H9 (cell line): ENCODE results near the gene DCDC2. TPM values are rescaled to one million over a fixed set of nuclear protein-coding genes. Genes with fewer than 3 reads are reported as not detected.

Source experiments
- DNase-seq: peaks from one replicate; pipeline ENCODE4 v3.0.0-alpha.2; 2017
- H2AFZ ChIP-seq: one replicate; pipeline ENCODE4 v1.6.1; 2013; ENCODE audit warnings: mild to moderate bottlenecking, low read length, control low read depth, moderate library complexity
- H2AK5ac ChIP-seq: 2 replicates; pipeline ENCODE4 v1.6.1; 2013; ENCODE audit warnings: low read length, control low read depth, mixed read lengths; ENCODE audit not compliant: insufficient read length
- H2BK120ac ChIP-seq: one replicate; pipeline ENCODE4 v1.6.1; 2013; ENCODE audit warnings: low read depth, mild to moderate bottlenecking, low read length, control low read depth, inconsistent platforms; ENCODE audit not compliant: poor library complexity, severe bottlenecking
- H2BK12ac ChIP-seq: 2 replicates; pipeline ENCODE4 v1.6.1; 2013; ENCODE audit warnings: low read length, control low read depth, mixed read lengths, low read depth; ENCODE audit not compliant: insufficient read length
- H2BK15ac ChIP-seq: 2 replicates; pipeline ENCODE4 v1.6.1; 2013; ENCODE audit warnings: low read depth, low read length, control low read depth
- H2BK20ac ChIP-seq: one replicate; pipeline ENCODE4 v1.6.1; 2013; ENCODE audit warnings: low read depth, mild to moderate bottlenecking, low read length, control low read depth, inconsistent platforms; ENCODE audit not compliant: poor library complexity, severe bottlenecking
- H2BK5ac ChIP-seq: 2 replicates; pipeline ENCODE4 v1.6.1; 2013; ENCODE audit warnings: low read length, control low read depth, mixed read lengths; ENCODE audit not compliant: insufficient read length
- H3K14ac ChIP-seq: 2 replicates; pipeline ENCODE4 v1.6.1; 2013; ENCODE audit warnings: low read length, control low read depth; ENCODE audit not compliant: insufficient read depth
- H3K18ac ChIP-seq: 2 replicates; pipeline ENCODE4 v1.6.1; 2013; ENCODE audit warnings: low read depth, mild to moderate bottlenecking, mixed read lengths, low read length, control low read depth; ENCODE audit not compliant: insufficient read length
- H3K23ac ChIP-seq: 2 replicates; pipeline ENCODE4 v1.6.1; 2013; ENCODE audit warnings: low read length, control low read depth, mixed read lengths, low read depth; ENCODE audit not compliant: insufficient read length
- H3K23me2 ChIP-seq: 2 replicates; pipeline ENCODE4 v1.6.1; 2013; ENCODE audit warnings: low read depth, mild to moderate bottlenecking, mixed read lengths, low read length, control low read depth; ENCODE audit not compliant: insufficient read length, poor library complexity, severe bottlenecking
- H3K27ac ChIP-seq: 2 replicates; pipeline ENCODE4 v1.5.1; 2013; ENCODE audit warnings: low read length, control low read depth, mixed read lengths, low read depth; ENCODE audit not compliant: insufficient read length
- H3K27me3 ChIP-seq: 2 replicates; pipeline ENCODE4 v1.6.1; 2013; ENCODE audit warnings: low read length, control low read depth, inconsistent platforms; ENCODE audit not compliant: insufficient read depth
- H3K4ac ChIP-seq: 2 replicates; pipeline ENCODE4 v1.6.1; 2013; ENCODE audit warnings: low read depth, mild to moderate bottlenecking, control low read depth, inconsistent platforms, low read length, moderate library complexity
- H3K4me1 ChIP-seq: 2 replicates; pipeline ENCODE4 v1.6.1; 2013; ENCODE audit warnings: low read length, control low read depth, inconsistent platforms; ENCODE audit not compliant: insufficient read depth
- H3K4me2 ChIP-seq: 2 replicates; pipeline ENCODE4 v1.6.1; 2013; ENCODE audit warnings: low read length, control low read depth, mixed read lengths; ENCODE audit not compliant: insufficient read length, insufficient read depth
- H3K56ac ChIP-seq: 2 replicates; pipeline ENCODE4 v1.6.1; 2013; ENCODE audit warnings: low read depth, mild to moderate bottlenecking, mixed read lengths, low read length, control low read depth; ENCODE audit not compliant: insufficient read length
- H3K79me1 ChIP-seq: 2 replicates; pipeline ENCODE4 v1.6.1; 2013; ENCODE audit warnings: low read depth, mild to moderate bottlenecking, moderate library complexity, low read length, control low read depth, inconsistent platforms; ENCODE audit not compliant: insufficient read depth, poor library complexity, severe bottlenecking
- H3K79me2 ChIP-seq: 2 replicates; pipeline ENCODE4 v1.6.1; 2013; ENCODE audit warnings: low read length, control low read depth, inconsistent platforms; ENCODE audit not compliant: insufficient read depth
- H3K9ac ChIP-seq: 2 replicates; pipeline ENCODE4 v1.6.1; 2013; ENCODE audit warnings: low read length, control low read depth, mixed read lengths; ENCODE audit not compliant: insufficient read length; ENCODE audit errors: extremely low read depth
- H3K9me3 ChIP-seq: one replicate; pipeline ENCODE4 v1.6.1; 2013; ENCODE audit warnings: low read depth, low read length, inconsistent platforms; ENCODE audit not compliant: control insufficient read depth
- H3T11ph ChIP-seq: one replicate; pipeline ENCODE4 v1.6.1; 2013; ENCODE audit warnings: mild to moderate bottlenecking, low read length, control low read depth, inconsistent platforms
- H4K20me1 ChIP-seq: one replicate; pipeline ENCODE4 v1.6.1; 2013; ENCODE audit not compliant: control insufficient read depth, insufficient read length, insufficient read depth
- H4K5ac ChIP-seq: 2 replicates; pipeline ENCODE4 v1.6.1; 2013; ENCODE audit warnings: low read depth, mild to moderate bottlenecking, mixed read lengths, low read length, control low read depth; ENCODE audit not compliant: insufficient read length
- H4K8ac ChIP-seq: replicated peaks from 2 replicates; pipeline ENCODE4 v1.6.1; 2013; ENCODE audit warnings: low read length, control low read depth, mixed read lengths, low read depth; ENCODE audit not compliant: insufficient read length
- H4K91ac ChIP-seq: 2 replicates; pipeline ENCODE4 v1.6.1; 2013; ENCODE audit warnings: low read depth, mild to moderate bottlenecking, moderate library complexity, mixed read lengths, low read length, control low read depth; ENCODE audit not compliant: insufficient read length
- H3K27ac Mint-ChIP-seq, 3 experiments: 2 replicates in 2 of 3; 3 replicates in 1 of 3; pipeline ENCODE4 v1.8.0; 2020 to 2021; ENCODE audit warnings: mixed read lengths in 3 of 3, mild to moderate bottlenecking in 1 of 3, moderate library complexity in 1 of 3
- H3K27me3 Mint-ChIP-seq: 2 replicates; pipeline ENCODE4 v1.8.0; 2021; ENCODE audit warnings: low read depth, mild to moderate bottlenecking, moderate library complexity, mixed read lengths
- H3K36me3 Mint-ChIP-seq, 3 experiments: 2 replicates in 2 of 3; 3 replicates in 1 of 3; pipeline ENCODE4 v1.8.0; 2020 to 2021; ENCODE audit warnings: low read depth in 3 of 3, mixed read lengths in 3 of 3; ENCODE audit not compliant: insufficient read depth in 1 of 3
- H3K4me1 Mint-ChIP-seq, 2 experiments: 2 replicates each; pipeline ENCODE4 v1.8.0; 2020; ENCODE audit warnings: mixed read lengths in 2 of 2
- H3K4me3 Mint-ChIP-seq, 2 experiments: 2 replicates in 1 of 2; 3 replicates in 1 of 2; pipeline ENCODE4 v1.8.0; 2020 to 2021; ENCODE audit warnings: mild to moderate bottlenecking in 2 of 2, mixed read lengths in 2 of 2, moderate library complexity in 1 of 2
- H3K9me3 Mint-ChIP-seq, 2 experiments: 2 replicates in 1 of 2; 3 replicates in 1 of 2; pipeline ENCODE4 v1.8.0; 2020; ENCODE audit warnings: mild to moderate bottlenecking in 2 of 2, mixed read lengths in 2 of 2, moderate library complexity in 1 of 2
- CTCF ChIP-seq: fragments of 200-600 bp; sonication (generic); conservative IDR thresholded peaks from 3 replicates; pipeline ENCODE4 v1.8.0; 2021; ENCODE audit warnings: antibody characterized with exemption, mild to moderate bottlenecking
- WGBS: extraction: QIAGEN DNeasy Blood & Tissue Kit; methylation state at CpG from one replicate; pipeline ENCODE4 v1.1.7; 2013; ENCODE audit warnings: missing lambda C conversion rate, low lambda C conversion rate, mixed read lengths; ENCODE audit not compliant: insufficient read length; ENCODE audit errors: extremely low coverage; 5-methylcytosine and 5-hydroxymethylcytosine counted together
- total RNA-seq: library from RNA; stranded (reverse); gene quantifications from 2 replicates; pipeline ENCODE4 v1.2.1, GENCODE V29; 2021

DCDC2 gene
- total RNA-seq, 1 experiment from 2014 or later: 0.59 TPM

GRCh38 chr6:24225838-24226237 is 132.0 kb downstream of the DCDC2 start:
- H2BK5ac ChIP-seq: no peak overlapping the region
- H3K4me1 ChIP-seq: peaks cover 3% of the 10 kb centered on the region; the same call in 1 of the 2 replicates

More at GRCh38 chr6:24225838-24226237, 132.0 kb downstream of the DCDC2 start:
- H2BK20ac ChIP-seq: no peak overlapping the region
- H3K27ac ChIP-seq: no peak overlapping the region
- H3K4me2 ChIP-seq: no peak overlapping the region
- no peak for DNase-seq
- no peak overlapping the region for H2BK12ac ChIP-seq
- H3K79me1 ChIP-seq: no peaks in the 10 kb centered on the region
- no peaks in the 10 kb centered on the region for H4K20me1 ChIP-seq
- no peak overlapping the region for H3K18ac ChIP-seq
- H3K23ac ChIP-seq: no peak overlapping the region
- Mint-ChIP-seq H3K27me3 (no peaks in the 10 kb centered on the region), H3K4me3 (no peak overlapping the region), H3K4me1 (peaks cover 24 to 26% of the 10 kb centered on the region in 2 experiments), H3K27ac (no peak overlapping the region), H3K9me3 (no peaks in the 10 kb centered on the region), H3K36me3 (no peaks in the 10 kb centered on the region)
- no peak overlapping the region for H4K5ac ChIP-seq
- no peak overlapping the region for H2AFZ ChIP-seq
- no peak overlapping the region for H3T11ph ChIP-seq
- no peaks in the 10 kb centered on the region for H3K27me3 ChIP-seq
- TF ChIP-seq CTCF: no peak
- H4K8ac ChIP-seq: no peak overlapping the region
- no peak overlapping the region for H3K4ac ChIP-seq
- WGBS: no CpG with 5 or more reads among the region's 2 CpGs
- no peak overlapping the region for H2BK15ac ChIP-seq
- no peak overlapping the region for H3K14ac ChIP-seq
- no peak overlapping the region for H3K56ac ChIP-seq
- no peak overlapping the region for H2BK120ac ChIP-seq
- H3K23me2 ChIP-seq: no peaks in the 10 kb centered on the region
- no peak overlapping the region for H2AK5ac ChIP-seq
- no peaks in the 10 kb centered on the region for H3K9me3 ChIP-seq
- no peak overlapping the region for H4K91ac ChIP-seq
- no peak overlapping the region for H3K9ac ChIP-seq
- no peaks in the 10 kb centered on the region for H3K79me2 ChIP-seq
